ENCODE results near the gene GZMH. TPM values are rescaled to one million over a fixed set of nuclear protein-coding genes. Genes with fewer than 3 reads are reported as not detected.

GZMH gene
- total RNA-seq, 1 donor: not detected

DNA sequence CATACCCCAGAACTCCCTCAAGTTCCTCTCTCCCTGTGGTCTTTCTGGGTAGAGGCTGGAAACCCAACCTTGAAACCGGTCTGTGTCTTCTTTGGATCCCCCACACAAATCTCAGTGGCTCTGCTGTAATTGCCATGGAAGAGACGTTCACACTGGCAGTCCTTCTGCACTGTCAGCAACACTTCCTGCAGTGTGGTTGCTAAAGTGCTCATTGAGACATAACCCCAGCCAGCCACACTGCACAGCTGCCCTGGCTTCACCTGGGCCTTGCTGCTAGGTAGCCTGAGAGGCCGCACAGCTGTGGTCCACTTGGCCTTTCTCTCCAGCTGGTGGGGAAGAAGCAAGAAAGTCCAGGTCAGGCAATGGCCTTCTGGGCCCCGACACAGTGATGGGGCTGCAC, 2.4 kb downstream of the GZMH start:
- no peaks in the 10 kb centered on the region for H4K20me1 ChIP-seq (ENCODE audit: insufficient read depth, low read length)
- no peak for DNase-seq (ENCODE audit: insufficient read length, low spot score, missing footprints)
- no peak overlapping the region for H3K4me3 ChIP-seq (ENCODE audit: insufficient read depth, low read length)
- H2AFZ ChIP-seq (ENCODE audit: low read length): no peak overlapping the region
- H3K4me2 ChIP-seq (ENCODE audit: insufficient read depth, low read length): no peak overlapping the region
- H3K27me3 ChIP-seq (ENCODE audit: insufficient read depth, low read length): no peaks in the 10 kb centered on the region
- no peaks in the 10 kb centered on the region for H3K36me3 ChIP-seq (ENCODE audit: insufficient read depth, low read length)
- H3K9me3 ChIP-seq (ENCODE audit: low read depth, low read length): no peaks in the 10 kb centered on the region
- no peak overlapping the region for H3K27ac ChIP-seq (ENCODE audit: low read depth, low read length)
- H3K4me1 ChIP-seq (ENCODE audit: insufficient read depth, low read length): no peaks in the 10 kb centered on the region
- no peaks in the 10 kb centered on the region for H3K79me2 ChIP-seq (ENCODE audit: insufficient read depth, low read length)
- TF ChIP-seq, protein P1, sequence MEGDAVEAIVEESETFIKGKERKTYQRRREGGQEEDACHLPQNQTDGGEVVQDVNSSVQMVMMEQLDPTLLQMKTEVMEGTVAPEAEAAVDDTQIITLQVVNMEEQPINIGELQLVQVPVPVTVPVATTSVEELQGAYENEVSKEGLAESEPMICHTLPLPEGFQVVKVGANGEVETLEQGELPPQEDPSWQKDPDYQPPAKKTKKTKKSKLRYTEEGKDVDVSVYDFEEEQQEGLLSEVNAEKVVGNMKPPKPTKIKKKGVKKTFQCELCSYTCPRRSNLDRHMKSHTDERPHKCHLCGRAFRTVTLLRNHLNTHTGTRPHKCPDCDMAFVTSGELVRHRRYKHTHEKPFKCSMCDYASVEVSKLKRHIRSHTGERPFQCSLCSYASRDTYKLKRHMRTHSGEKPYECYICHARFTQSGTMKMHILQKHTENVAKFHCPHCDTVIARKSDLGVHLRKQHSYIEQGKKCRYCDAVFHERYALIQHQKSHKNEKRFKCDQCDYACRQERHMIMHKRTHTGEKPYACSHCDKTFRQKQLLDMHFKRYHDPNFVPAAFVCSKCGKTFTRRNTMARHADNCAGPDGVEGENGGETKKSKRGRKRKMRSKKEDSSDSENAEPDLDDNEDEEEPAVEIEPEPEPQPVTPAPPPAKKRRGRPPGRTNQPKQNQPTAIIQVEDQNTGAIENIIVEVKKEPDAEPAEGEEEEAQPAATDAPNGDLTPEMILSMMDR (IDR thresholded peaks at IDR 0.05; ENCODE audit: extremely low read depth, low read depth, low read length): no peak

- H3K4me1 ChIP-seq (ENCODE audit: insufficient read depth, low read length): no peaks in the 10 kb centered on the region
- H3K36me3 ChIP-seq (ENCODE audit: insufficient read depth, low read length): no peaks in the 10 kb centered on the region
- no peaks in the 10 kb centered on the region for H3K9me3 ChIP-seq (ENCODE audit: low read depth, low read length)
- no peak overlapping the region for H3K4me2 ChIP-seq (ENCODE audit: insufficient read depth, low read length)
- H3K27me3 ChIP-seq (ENCODE audit: insufficient read depth, low read length): no peaks in the 10 kb centered on the region
- DNase-seq (ENCODE audit: insufficient read length, low spot score, missing footprints): no peak
- no peak overlapping the region for H3K4me3 ChIP-seq (ENCODE audit: insufficient read depth, low read length)
- no peak overlapping the region for H2AFZ ChIP-seq (ENCODE audit: low read length)
- H3K27ac ChIP-seq (ENCODE audit: low read depth, low read length): no peak overlapping the region
- H4K20me1 ChIP-seq (ENCODE audit: insufficient read depth, low read length): no peaks in the 10 kb centered on the region
- TF ChIP-seq, protein P1 (IDR thresholded peaks at IDR 0.05; ENCODE audit: extremely low read depth, low read depth, low read length): no peak
- H3K79me2 ChIP-seq (ENCODE audit: insufficient read depth, low read length): no peaks in the 10 kb centered on the region
Measured at GRCh38 chr14:24606297-24606696, 3.2 kb downstream of the GZMH start.

- Histone ChIP-seq H2AFZ (ENCODE audit: low read length) (no peak overlapping the region), H3K4me2 (ENCODE audit: insufficient read depth, low read length) (no peak overlapping the region), H3K36me3 (ENCODE audit: insufficient read depth, low read length) (no peaks in the 10 kb centered on the region), H3K9me3 (ENCODE audit: low read depth, low read length) (peaks cover 2% of the 10 kb centered on the region), H3K27ac (ENCODE audit: low read depth, low read length) (no peak overlapping the region), H3K4me3 (ENCODE audit: insufficient read depth, low read length) (no peak overlapping the region), H3K4me1 (ENCODE audit: insufficient read depth, low read length) (no peaks in the 10 kb centered on the region), H3K79me2 (ENCODE audit: insufficient read depth, low read length) (no peaks in the 10 kb centered on the region), H4K20me1 (ENCODE audit: insufficient read depth, low read length) (no peaks in the 10 kb centered on the region), H3K27me3 (ENCODE audit: insufficient read depth, low read length) (no peaks in the 10 kb centered on the region)
- no peak for DNase-seq (ENCODE audit: insufficient read length, low spot score, missing footprints)
- TF ChIP-seq, protein P1 (IDR thresholded peaks at IDR 0.05; ENCODE audit: extremely low read depth, low read depth, low read length): peak; percentile 47
Measured at GRCh38 chr14:24605435-24606190, 3.9 kb downstream of the GZMH start.

- H2AFZ ChIP-seq (ENCODE audit: low read length): no peak overlapping the region
- H3K4me3 ChIP-seq (ENCODE audit: insufficient read depth, low read length): no peak overlapping the region
- H4K20me1 ChIP-seq (ENCODE audit: insufficient read depth, low read length): no peaks in the 10 kb centered on the region
- TF ChIP-seq, protein P1 (IDR thresholded peaks at IDR 0.05; ENCODE audit: extremely low read depth, low read depth, low read length): no peak
- H3K36me3 ChIP-seq (ENCODE audit: insufficient read depth, low read length): no peaks in the 10 kb centered on the region
- no peak for DNase-seq (ENCODE audit: insufficient read length, low spot score, missing footprints)
- no peaks in the 10 kb centered on the region for H3K79me2 ChIP-seq (ENCODE audit: insufficient read depth, low read length)
- H3K9me3 ChIP-seq (ENCODE audit: low read depth, low read length): peaks cover 2% of the 10 kb centered on the region
- H3K4me2 ChIP-seq (ENCODE audit: insufficient read depth, low read length): no peak overlapping the region
- H3K4me1 ChIP-seq (ENCODE audit: insufficient read depth, low read length): no peaks in the 10 kb centered on the region
- no peak overlapping the region for H3K27ac ChIP-seq (ENCODE audit: low read depth, low read length)
- no peaks in the 10 kb centered on the region for H3K27me3 ChIP-seq (ENCODE audit: insufficient read depth, low read length)
Measured at GRCh38 chr14:24597403-24597802, 12.1 kb downstream of the GZMH start.
